ENCODE measurements around the gene PHC1. TPM values are rescaled to one million over a fixed set of nuclear protein-coding genes. Genes with fewer than 3 reads are reported as not detected.

The PHC1 gene
- total RNA-seq, 3 donors from 2014 or later: 7.5 to 49.3 (median 11.2) TPM

DNA sequence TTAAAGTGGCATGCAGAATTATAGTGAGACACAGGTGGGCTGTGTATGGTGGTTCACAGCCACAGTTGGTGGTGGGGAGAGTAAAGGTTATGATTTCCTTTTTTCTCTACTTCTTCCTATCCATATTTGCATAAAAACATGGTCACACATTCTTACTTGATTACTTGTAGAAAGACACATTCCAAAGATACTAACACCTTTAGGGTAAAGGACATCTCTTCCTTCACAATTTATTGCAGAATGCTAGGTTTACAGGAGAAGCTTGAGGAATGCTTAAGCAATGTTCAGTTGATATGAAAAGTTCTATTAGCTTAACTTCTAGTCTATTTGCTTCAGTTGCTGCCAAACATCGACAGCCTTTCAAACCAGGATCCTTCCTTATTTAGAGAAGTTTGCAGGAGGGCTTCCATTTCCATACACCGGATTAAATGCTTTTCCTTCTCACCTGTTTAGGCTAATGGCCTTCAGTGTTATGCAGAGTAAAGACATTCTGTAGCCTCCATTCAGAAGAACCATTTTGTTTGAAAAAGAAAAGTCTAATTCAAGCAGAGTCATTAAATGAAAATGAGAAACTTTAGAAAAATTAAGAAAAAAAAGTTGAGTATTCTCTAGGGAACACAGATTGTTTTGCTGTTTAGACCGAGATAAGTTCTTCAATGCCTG lies 2.6 kb upstream of the PHC1 start:
- ATAC-seq (no peak), DNase-seq (no peak)
- TF ChIP-seq, protein P1, sequence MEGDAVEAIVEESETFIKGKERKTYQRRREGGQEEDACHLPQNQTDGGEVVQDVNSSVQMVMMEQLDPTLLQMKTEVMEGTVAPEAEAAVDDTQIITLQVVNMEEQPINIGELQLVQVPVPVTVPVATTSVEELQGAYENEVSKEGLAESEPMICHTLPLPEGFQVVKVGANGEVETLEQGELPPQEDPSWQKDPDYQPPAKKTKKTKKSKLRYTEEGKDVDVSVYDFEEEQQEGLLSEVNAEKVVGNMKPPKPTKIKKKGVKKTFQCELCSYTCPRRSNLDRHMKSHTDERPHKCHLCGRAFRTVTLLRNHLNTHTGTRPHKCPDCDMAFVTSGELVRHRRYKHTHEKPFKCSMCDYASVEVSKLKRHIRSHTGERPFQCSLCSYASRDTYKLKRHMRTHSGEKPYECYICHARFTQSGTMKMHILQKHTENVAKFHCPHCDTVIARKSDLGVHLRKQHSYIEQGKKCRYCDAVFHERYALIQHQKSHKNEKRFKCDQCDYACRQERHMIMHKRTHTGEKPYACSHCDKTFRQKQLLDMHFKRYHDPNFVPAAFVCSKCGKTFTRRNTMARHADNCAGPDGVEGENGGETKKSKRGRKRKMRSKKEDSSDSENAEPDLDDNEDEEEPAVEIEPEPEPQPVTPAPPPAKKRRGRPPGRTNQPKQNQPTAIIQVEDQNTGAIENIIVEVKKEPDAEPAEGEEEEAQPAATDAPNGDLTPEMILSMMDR (IDR thresholded peaks at IDR 0.05): no peak
- intact Hi-C loops (cut with DNase I, micrococcal nuclease): no loop called here
- H3K36me3 ChIP-seq (ENCODE audit: low read depth): no peaks in the 10 kb centered on the region
- H3K4me3 ChIP-seq: no peak overlapping the region
- H3K9me3 ChIP-seq: no peaks in the 10 kb centered on the region
- no peaks in the 10 kb centered on the region for H3K4me1 ChIP-seq (ENCODE audit: low read depth)

DNA sequence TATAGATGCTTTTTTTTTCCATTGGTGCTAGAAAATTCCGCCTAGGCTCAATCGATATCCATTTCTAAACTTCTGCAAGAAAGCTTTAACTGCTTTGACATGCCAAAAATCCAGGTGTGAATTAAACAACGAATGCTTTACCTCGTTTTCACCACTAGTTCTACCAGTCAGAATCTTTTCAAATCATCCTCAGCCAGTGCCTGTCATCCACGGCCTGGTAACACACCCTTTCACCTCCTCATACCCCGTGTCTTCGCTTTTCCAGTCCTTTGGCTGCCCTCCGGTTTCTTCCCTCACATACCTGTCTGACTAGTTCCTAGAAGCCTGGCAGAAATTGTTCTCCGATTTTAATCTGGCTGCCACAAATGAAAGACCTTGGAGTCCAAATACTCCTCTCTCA lies 1.4 kb upstream of the PHC1 start:
- intact Hi-C loops (cut with DNase I, micrococcal nuclease): no loop called here
- no peaks in the 10 kb centered on the region for H3K4me1 ChIP-seq (ENCODE audit: low read depth)
- DNase-seq: no peak
- no peaks in the 10 kb centered on the region for H3K36me3 ChIP-seq (ENCODE audit: low read depth)
- no peak for ATAC-seq
- H3K4me3 ChIP-seq: no peak overlapping the region
- TF ChIP-seq, protein P1 (IDR thresholded peaks at IDR 0.05): no peak
- H3K9me3 ChIP-seq: no peaks in the 10 kb centered on the region

DNA sequence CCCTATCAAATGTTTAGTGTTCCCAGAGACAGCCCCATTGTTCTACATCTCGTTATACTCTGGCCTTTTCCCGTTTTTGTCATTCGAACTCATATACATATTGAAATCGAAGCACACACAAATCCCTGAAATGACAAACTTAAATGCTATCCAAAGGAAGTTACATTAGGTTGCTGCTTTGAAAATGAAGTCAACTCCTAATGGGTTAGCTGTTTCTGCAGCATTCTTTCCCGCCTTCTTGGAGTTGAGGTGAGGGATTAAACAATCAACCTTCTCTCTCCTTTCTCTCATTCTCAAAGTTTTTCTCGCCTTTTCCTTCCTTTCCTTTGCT lies 642 bp upstream of the PHC1 start:
- no peak for ATAC-seq
- DNase-seq: no peak
- Histone ChIP-seq H3K4me1 (ENCODE audit: low read depth) (no peaks in the 10 kb centered on the region), H3K4me3 (no peak overlapping the region), H3K36me3 (ENCODE audit: low read depth) (no peaks in the 10 kb centered on the region), H3K9me3 (no peaks in the 10 kb centered on the region)
- intact Hi-C loops (cut with DNase I, micrococcal nuclease): no loop called here
- TF ChIP-seq, protein P1 (IDR thresholded peaks at IDR 0.05): no peak

DNA sequence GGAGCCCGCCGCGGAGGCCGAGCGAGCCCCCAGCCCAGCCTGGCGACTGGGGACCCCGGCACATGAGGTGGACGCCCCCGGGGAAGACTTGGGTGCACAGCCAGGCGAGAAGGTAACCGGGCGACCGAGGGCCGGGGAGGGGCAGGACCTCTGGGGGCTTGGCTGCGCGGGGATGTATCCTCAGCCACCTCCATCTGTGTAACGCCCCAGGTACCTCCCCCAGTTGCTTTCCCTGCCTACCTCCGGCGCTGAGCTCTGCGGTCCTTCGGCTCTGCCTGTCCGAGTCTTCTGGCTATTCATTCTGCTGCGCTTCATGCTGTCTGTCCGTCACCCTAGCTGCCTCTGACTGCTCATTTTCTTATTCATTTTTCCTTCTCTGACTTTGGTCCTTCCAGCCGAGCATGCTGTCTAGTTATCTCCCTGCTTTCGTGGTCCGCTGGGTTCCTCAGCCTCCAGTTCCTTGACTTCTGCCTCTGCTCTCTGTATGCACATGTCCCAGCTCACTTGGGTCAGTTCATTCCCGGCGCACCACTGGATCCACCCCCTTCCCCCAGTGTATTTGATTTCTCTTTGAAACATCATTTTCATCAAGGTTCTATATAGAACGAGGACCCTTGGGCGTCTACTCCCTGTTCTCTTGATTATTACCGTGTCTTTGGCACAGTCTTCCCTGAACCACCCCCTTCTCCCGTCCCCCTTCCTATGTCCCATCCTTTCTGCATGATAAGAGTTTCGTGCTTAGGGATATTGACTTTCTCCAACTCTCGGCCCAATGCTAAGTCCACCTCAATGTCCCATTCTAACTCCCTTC lies 612 bp downstream of the PHC1 start:
- peak; percentile 83 for ATAC-seq
- DNase-seq: peak; percentile 47 to 70 (median 69)
- H3K4me1 ChIP-seq (ENCODE audit: low read depth): no peaks in the 10 kb centered on the region
- H3K36me3 ChIP-seq (ENCODE audit: low read depth): no peaks in the 10 kb centered on the region
- H3K4me3 ChIP-seq: peak overlapping the region; percentile 33
- no peaks in the 10 kb centered on the region for H3K9me3 ChIP-seq
- TF ChIP-seq, protein P1 (IDR thresholded peaks at IDR 0.05): no peak
- intact Hi-C loops (cut with DNase I, micrococcal nuclease): no loop called here

DNA sequence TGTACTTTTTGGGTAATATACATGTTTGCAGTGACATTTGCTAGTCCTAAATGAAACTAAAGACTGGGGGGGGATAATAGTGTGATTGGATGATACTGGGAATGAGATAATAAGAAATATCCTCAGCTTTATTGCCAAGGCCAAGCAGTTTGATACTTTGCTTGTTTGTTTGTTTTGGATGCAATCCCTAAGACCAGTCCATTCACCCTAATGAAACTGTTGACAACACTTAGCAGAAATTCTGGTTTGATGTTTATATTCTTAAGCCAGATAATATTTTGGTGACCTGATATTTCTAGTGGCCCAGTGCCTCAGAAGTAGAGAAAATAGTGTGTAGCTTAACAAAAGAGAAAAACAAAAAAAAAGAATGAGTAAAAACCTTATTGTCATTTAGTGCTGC lies 1.8 kb downstream of the PHC1 start:
- intact Hi-C loops (cut with DNase I, micrococcal nuclease): no loop called here
- DNase-seq: no peak

More for the DNA sequence above, 1.8 kb downstream of the PHC1 start:
- no peak overlapping the region for H3K4me3 ChIP-seq
- H3K9me3 ChIP-seq: no peaks in the 10 kb centered on the region
- H3K4me1 ChIP-seq (ENCODE audit: low read depth): no peaks in the 10 kb centered on the region
- H3K36me3 ChIP-seq (ENCODE audit: low read depth): no peaks in the 10 kb centered on the region
- TF ChIP-seq, protein P1 (IDR thresholded peaks at IDR 0.05): no peak
- ATAC-seq: no peak

All from mucosa of descending colon (tissue), 3 donors.